ENCODE results near the gene ULK2.
"Not testable (repeated sequence)": the region's sequence is repeated elsewhere in the genome, so short reads cannot be mapped to it uniquely, and the experiment has no call there.

Gene ULK2

DNA sequence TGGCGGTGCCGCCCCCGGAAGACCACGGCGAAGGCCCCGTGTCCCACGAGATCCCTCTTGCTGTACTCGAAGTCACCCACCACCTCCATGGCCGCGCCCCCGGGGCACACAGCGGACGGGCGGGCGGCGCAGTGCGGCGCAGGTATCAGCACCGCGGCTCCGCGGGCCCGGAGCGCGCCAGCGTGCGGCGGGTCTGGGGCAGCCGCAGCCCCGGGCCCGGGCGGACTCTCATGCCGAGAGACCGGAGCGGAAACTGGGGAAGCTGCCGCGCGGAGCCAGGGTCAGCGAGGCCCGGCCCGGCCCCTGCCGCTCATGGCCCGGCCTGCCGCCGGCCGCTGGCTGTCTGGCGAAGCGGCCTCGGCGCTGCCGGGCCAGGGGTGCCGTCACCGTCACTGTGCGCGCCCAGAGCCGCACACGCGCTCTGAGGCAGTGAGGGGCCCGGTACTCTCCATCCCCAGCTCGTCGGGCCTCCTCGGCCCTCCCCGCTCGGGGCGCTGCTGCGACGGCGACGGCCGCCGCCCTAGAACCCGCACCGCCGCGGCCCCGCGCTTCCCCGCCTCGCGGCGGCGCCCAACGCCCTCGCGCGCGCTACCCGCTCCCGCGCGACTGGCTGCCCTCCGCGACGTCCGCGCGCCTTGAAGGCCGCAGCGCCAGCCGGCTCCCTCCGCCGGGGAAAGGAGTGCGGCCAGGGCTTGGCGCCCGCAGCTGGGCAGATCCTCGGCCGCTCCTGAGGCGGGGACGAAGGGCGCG, at the start of gene ULK2:
TSS of gene ULK2 (minus strand) at position 608 of the 750 bp plus-strand sequence. CDS start at position 89, 519 bp downstream.
- no peak for FAIRE-seq
- peak; percentile 60 for DNase-seq (ENCODE audit: insufficient read length, low spot score)

DNA sequence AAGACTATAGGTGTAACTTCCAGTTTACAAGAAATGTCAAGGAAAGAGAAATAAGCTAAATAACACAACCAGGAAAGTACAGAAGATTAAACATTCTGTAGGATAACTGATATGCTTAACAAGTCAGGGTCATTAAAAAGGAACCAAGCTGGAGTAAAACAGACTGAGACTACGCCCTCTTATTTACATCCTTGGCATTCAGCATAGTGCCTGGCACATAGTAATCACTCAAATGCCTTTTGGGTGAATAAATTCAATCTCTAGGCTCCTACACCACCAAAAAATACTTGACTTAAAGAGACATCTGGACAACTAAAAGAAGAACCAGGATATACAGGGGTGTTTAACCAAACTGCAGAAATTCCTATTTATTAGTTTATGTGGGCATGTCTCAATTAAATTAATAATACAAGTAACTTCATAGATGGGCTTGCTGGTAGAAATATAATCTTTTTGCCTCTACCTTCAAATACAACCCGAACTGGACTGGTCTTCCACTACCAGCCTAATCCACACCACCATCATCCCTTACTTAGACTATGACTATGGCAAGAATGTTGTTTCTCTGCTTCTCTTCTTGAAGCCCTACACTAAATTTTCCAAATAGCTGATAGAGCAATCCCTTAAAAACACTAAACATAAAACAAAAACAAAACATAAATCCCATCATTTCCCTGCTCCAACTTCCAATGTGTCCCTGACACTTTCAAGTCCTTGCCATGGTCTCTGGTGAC, 47.7 kb upstream of the ULK2 start:
- FAIRE-seq (no peak), DNase-seq (ENCODE audit: insufficient read length, low spot score) (no peak)

DNA sequence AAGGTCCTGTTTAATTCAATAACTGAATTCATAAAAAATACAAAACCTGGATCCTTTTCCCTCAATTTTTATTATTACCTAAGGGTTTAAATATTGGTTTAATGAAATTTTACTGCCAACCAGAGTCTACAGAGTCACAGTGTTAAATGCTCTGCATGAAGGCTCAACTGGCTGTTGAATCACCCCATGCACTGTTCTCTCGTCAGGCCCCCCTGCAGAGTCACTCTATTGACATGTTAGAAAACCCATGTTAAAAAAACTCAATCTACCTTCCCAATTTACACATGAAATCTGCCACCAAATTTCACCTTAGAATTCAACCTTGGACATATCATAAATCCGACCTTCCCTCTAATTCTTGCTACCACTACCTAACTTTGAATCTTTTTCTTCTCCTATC, 43.3 kb upstream of the ULK2 start:
- no peak for FAIRE-seq
- no peak for DNase-seq (ENCODE audit: insufficient read length, low spot score)

DNA sequence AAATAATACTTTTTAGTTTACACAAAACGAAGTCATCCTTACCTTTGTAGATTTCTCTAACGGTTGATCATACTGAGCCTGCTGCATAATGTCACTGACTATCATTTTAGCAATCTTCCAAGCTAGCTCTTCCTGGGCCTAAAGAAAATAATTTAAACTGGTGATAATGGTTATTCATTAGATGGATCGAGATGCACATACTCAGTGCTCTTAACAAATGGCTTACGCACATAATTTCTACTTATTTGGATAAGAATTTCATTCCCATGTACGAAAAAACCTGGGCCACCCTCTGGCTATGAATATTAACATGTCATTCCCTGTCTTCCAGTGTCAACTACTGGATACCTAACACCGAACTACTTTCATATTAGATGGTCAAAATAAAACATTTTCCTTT, 41.4 kb upstream of the ULK2 start:
- DNase-seq (ENCODE audit: insufficient read length, low spot score), result no peak
- no peak for FAIRE-seq

DNA sequence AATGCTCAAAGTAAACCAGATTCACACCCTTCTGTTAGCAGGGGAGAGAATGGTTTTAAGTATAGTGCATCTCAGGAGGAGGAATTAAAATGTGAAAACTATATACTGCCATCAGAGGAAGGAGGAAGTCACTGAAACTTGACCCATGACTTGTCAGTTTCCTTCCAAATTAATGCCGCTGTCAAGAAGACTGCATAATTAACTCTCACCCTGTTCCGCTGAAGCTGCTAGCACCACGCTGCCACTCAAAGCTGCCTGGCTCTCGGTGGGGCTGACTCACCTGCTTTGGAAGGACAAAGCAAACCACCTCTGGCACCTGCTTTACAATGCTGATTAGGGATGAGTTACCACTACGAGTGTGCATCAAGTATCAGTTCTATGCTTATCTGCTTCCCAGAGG, 37.8 kb upstream of the ULK2 start:
- FAIRE-seq, result no peak
- no peak for DNase-seq (ENCODE audit: insufficient read length, low spot score)

DNA sequence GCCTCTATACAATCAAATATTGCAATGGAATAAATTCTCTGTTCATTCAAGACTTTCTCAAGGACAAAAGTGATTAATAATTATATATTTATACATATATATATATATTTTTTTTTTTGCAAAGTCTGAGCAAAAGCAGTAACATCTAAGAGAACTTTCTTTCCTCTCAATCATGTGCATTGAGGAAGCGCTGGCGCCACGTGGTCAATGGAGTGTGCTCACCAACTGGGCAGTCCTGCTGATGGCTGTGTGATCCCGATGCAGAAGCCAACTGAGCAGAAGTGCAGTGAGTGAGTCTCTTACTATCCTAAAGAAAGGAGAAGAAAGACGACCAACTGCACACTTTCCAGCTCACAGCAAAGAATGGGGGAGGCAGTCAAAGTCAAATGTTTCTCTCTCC, 37.2 kb upstream of the ULK2 start:
- DNase-seq (ENCODE audit: insufficient read length, low spot score), result no peak

DNA sequence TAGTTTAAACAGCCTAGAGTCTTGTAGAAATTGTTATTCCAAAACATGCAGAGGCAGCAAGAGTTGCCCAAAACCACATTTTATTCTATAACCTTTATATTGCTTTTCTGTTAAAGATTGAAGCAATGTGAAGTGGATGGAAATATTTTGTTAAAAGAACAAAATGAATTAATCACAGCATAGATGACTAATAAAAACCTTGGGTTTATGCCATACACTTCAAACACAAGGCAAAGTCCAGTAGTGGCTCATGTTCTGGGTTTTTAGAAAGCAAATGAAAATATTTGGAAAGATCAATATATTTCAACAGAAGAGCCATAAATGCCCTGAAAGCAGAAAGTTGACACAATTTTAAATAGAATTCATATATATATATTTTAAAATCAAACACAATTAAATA, 36.7 kb upstream of the ULK2 start:
- DNase-seq (ENCODE audit: insufficient read length, low spot score), result no peak
- no peak for FAIRE-seq

More for the DNA sequence above, 37.2 kb upstream of the ULK2 start:
- FAIRE-seq, result no peak

DNA sequence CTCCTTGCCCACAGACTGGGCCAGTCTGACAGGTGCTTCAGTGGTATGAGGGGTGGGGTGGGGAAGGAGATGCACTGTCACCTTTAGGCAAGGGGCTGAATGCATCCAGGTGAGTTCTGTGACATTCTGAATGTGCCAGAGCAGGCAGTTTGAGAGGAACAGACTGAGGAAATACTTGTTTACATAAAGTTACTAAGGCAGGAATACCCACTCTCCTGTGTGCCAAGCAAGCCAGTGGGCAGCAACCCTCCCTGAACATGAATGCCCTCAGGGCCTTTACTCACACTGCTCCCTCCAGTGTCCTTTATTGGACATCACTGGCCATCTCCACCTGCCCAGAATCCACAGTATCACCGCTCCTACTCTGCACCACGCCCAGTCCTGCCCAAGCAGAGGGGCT, 33.1 kb upstream of the ULK2 start:
- DNase-seq (ENCODE audit: insufficient read length, low spot score) (no peak), FAIRE-seq (no peak)

DNA sequence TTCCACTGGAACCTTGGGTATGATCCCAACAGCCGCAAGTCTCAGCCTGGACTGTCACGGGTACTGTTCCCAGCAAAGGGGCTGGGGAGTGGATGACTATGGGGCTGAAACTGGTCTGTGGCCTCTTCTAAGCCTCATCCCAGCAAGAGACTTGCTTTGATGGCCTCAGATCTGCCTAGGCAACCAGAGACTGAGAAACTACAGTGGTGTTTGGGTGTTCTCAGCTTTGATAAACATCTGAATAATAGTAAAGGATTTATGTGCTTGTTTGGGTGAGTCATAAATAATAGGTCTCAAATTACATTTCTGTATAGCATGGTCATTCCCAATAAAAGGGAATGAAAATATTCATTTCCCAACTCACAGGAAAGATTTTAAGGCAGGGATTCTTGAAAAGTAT, 30.2 kb upstream of the ULK2 start:
- no peak for DNase-seq (ENCODE audit: insufficient read length, low spot score)
- no peak for FAIRE-seq

DNA sequence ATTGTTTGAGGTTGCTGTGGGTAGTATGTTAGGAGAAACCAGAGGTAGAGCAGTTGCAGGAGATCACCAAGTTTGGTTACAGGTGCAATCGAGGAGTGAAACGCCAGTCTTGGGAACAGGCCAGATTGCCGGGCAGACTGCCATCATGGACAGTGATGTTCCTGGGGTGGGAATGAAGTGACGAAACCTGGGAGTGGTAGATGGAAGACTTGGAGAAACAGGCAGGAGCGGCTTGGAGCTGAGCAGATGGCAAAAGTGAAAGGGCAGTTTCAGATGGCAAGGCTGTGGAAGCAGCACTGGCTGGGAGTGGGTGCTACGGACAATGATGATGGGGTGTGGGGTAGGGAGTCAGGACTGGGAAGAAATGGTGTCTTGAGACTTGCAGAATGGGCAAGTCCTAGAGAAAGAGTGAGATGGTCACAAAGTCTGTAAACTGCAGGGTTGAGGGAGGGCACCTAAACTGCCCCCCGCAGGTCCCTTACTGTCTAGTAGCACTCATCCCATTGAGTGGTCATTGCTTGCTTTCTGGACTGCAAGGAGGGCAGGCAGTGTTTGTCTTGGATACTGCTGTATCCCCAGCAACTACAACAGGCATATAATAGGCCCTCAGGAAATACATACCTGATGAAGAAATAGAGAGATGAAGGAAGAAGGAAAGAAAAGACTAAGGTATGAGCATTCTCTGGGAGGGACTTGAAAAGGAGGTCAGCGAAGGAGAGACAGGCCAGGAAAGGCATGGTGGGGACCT, 29.5 kb upstream of the ULK2 start:
- FAIRE-seq (no peak), DNase-seq (ENCODE audit: insufficient read length, low spot score) (no peak)

DNA sequence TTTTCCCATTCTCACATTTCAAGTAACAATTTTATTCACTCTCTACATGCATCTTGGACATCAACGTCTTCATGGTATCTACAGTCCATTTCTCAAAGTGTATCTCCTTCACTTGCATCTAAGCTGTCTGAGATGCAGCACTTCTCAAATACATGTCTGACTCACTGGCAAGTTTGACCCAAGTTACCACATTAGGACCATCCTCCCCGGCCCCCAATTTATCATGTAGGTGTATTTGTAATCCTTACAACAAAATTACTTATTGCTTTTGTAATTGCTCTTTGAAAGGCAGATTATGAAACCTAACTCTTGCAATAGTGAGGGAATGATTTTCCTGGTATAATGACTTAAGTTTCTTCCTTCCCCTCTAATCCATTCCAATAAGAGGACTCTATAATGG, 28.9 kb upstream of the ULK2 start:
- DNase-seq (ENCODE audit: insufficient read length, low spot score), result no peak
- FAIRE-seq, result no peak

DNA sequence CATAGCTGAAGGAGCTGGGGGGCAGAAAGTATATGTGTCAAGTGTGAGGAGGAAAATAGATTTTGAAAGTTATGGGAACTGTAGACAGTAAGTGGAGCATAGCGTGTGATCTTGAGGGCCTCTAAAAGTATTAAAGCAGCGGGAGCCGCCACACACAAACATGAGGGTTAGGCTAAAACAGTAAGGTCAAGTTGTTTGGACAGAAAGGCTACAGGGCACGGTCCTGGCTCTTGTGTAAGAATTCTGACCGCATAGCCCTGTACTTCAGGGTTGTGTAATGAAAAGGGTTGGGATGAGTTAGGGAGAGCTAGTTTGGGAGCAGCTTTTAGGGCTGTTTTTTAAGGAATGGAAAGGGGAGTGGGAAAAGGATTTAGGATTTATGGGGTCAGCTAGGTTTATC, 22.8 kb upstream of the ULK2 start:
- not testable (repeated sequence) for FAIRE-seq; DNase-seq (ENCODE audit: insufficient read length, low spot score)

DNA sequence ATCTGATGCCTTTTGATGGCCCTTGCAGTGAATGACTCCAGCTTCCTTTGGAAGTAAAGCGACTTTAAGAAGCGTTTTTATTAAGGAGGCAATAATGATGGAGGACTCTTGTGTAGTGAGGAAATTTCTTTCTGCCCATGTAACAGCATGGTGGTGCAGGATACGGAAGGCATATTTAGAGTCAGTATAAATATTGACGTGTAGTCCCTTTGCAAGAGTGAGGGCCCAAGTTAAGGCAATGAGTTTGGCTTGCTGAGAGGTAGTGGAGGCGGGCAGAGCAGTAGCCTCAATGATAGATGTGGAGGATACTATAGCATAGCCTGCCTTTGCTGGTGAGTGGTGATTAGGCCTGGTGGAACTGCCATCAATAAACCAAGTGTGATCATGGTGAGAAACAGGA, 22.3 kb upstream of the ULK2 start:
- not testable (repeated sequence) for DNase-seq (ENCODE audit: insufficient read length, low spot score); FAIRE-seq

DNA sequence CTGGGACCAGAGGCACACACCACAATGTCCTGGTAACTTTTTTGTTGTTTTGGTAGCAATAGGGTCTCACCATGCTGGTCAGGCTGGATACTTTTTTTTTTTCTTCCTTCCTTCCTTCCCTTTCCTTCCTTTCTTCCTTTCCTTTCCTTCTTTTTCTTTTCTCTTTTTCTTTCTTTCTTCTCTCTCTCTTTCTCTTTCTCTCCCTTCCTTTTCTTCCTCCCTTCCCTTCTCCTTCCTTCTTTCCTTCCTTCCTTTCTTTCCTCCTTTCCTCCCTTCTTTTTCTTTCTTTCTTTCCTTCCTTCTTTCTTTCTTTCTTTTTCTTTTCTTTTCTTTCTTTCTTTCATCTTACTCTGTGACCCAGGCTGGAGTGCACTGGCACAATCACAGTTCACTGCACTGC, 18.4 kb upstream of the ULK2 start:
- FAIRE-seq (no peak), DNase-seq (ENCODE audit: insufficient read length, low spot score) (no peak)

DNA sequence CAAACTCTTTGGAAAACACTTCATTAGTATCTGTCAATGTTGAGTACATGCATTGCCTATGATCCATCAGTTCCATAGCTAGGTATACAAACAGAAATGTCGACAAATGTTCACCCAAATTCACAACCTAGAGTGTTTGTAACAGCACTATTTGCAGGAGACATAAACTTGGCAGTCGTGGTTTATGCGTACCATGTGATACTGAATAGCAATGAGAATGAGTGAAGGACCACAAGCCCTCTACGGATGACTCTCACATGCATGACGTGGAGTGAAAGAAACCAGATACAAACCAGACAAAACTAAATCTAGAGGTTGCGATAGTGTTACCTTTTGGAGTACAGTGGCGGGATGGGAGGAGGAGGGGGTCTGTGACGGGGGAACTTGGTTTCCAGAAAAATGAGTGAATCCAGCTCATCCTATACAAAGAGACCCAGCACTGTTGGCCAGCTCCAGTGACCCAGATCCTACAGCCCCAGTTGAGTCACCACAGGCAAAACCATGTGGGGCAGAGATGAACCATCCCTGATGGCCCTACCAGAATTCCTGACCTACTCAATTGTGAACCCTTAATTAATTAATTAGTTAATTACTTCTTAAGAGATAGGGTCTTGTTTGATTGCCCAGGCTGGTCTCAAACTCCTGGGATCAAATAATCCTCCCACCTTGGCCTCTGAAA, 15.9 kb upstream of the ULK2 start:
- DNase-seq (ENCODE audit: insufficient read length, low spot score), result no peak
- FAIRE-seq, result no peak

DNA sequence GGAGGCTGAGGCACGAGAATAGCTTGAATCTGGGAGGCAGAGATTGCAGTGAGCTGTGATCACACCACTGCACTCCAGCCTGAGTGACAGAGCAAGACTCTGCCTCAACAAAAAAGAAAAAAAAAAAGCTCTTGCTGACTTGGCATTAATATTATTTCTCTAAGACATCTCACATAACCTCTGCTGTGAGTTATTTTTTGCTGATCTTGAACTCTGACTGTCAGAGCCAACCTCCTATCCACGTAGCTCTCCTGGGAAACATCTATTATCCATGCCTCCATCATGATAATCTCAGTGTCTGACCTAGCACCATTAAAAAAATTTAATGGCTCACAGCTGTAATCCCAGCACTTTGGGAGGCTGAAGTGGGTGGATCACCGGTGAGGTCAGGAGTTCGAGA, 12.7 kb upstream of the ULK2 start:
- no peak for DNase-seq (ENCODE audit: insufficient read length, low spot score)
- FAIRE-seq, result no peak

DNA sequence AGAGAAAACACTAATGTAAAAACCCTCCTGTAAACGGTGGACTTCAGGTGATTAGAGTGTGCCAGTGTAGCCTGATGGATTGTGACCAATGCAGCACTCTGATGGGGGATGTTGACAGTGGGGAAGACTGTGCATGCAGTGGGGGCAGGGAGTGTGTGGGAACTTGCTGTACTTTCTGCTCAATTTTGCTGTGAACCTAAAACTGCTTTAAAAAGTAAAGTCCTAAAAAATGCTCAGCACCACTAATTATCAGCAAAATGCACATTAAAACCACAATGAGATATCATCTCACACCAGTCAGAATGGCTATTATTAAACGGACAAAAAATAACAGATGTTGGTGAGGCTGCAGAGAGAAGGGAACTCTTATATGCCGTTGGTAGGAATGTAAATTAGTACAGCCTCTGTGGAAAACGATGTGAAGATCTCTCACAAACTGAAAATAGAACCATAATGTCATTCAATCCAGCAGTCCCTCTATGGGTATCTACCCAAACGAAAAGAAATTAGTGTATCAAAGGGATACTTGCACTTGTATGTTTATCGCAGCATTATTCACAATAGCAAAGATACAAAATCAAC, 9.7 kb upstream of the ULK2 start:
- no peak for DNase-seq (ENCODE audit: insufficient read length, low spot score)
- no peak for FAIRE-seq

DNA sequence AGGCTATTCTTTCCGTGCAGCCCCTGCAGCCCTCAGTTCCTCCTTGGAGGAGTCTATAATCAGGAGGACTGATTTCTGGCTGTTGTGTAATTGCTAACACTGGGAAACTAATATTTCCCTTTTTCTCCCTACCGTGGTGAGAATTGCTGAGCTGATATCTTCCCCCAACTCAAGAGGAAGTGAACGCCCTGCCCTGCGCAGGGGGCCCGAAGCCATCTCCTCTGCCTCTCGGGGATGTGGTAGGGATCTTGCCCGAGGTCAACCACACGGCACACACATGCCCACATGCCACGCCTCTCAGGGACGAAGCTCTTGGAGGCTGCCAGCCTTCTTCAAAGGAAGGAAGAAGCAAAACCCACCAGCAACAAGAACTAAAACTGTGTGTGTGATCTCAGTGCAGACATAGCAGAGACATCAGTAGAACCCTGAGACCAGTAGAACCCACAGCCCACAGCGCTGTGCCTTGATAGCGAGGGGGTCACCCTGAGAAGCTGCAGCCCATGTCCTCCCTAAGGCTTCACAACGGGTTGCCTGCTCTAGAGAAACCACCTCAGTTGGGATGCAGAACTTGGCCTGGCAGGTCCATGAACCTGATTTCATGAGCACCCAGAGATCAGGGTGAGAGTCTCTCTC, 8.9 kb upstream of the ULK2 start:
- FAIRE-seq (no peak), DNase-seq (ENCODE audit: insufficient read length, low spot score) (no peak)

DNA sequence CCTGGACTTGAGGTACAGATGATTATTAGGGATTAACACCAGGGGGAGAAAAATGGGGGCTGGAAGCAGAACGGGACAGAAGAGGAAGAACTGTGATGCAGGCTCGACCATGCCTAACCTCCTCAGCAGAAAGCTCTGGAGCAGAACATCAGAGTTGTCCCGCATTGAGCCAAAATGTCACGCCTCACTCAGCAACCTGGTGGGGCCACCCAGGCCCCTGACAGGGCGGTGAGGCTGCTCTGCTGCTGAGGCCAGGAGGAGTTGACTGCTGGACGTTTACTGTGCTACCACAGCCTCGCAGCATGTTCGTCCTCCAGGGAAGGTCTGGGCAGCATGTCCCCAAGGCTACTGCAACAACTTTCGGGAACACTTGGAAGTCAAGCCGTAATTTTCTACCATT, 6.5 kb upstream of the ULK2 start:
- FAIRE-seq (no peak), DNase-seq (ENCODE audit: insufficient read length, low spot score) (no peak)

DNA sequence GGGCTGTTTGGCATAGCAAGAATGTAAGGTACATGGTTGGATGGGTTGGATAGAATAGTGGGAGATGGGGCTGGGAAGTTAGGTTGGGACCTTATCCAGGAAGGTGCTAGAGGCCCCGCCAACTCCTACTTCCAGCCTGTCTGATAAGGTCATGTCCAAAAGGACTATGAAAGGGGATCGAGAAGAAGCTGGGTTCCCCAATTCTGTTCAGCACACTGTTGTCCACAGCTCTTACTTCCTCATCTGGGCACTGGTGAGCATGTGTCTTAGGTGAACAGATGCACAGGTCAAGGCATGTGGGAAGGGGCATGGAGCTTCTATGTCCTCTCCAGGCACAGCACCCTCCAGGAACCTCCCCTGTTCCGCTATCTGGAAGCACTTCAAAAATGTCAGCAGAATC, 5.6 kb upstream of the ULK2 start:
- FAIRE-seq, result no peak
- DNase-seq (ENCODE audit: insufficient read length, low spot score), result no peak
